Hepatocyte (in vitro differentiated cells): Measurements from ENCODE around the gene VAPB. TPM values are rescaled to one million over a fixed set of nuclear protein-coding genes. Genes with fewer than 3 reads are reported as not detected.

Source experiments
- DNase-seq: peaks from one replicate; pipeline ENCODE4 v3.0.0-alpha.2; 2016; ENCODE audit warnings: low spot score
- H2AFZ ChIP-seq: fragments of 200-600 bp; sonication (generic); 2 replicates; pipeline ENCODE4 v1.6.0; 2016; ENCODE audit warnings: antibody characterized with exemption, mild to moderate bottlenecking
- H3K27ac ChIP-seq: fragments of 200-600 bp; sonication (generic); 2 replicates; pipeline ENCODE4 v1.5.1; 2016; ENCODE audit warnings: mild to moderate bottlenecking
- H3K27me3 ChIP-seq: fragments of 200-600 bp; sonication (generic); 2 replicates; pipeline ENCODE4 v1.6.1; 2016
- H3K36me3 ChIP-seq: fragments of 200-600 bp; sonication (generic); replicated peaks from 2 replicates; pipeline ENCODE4 v1.5.1; 2016; ENCODE audit warnings: low read depth; ENCODE audit not compliant: insufficient read depth
- H3K4me1 ChIP-seq: fragments of 200-600 bp; sonication (generic); 2 replicates; pipeline ENCODE4 v1.5.1; 2016; ENCODE audit warnings: mild to moderate bottlenecking, moderate library complexity; ENCODE audit not compliant: insufficient read depth
- H3K4me2 ChIP-seq: fragments of 200-600 bp; sonication (generic); 2 replicates; pipeline ENCODE4 v1.6.0; 2016
- H3K4me3 ChIP-seq: fragments of 200-600 bp; sonication (generic); 2 replicates; pipeline ENCODE4 v1.5.1; 2016; ENCODE audit warnings: mild to moderate bottlenecking
- H3K79me2 ChIP-seq: fragments of 200-600 bp; sonication (generic); 2 replicates; pipeline ENCODE4 v1.6.0; 2017; ENCODE audit warnings: mild to moderate bottlenecking
- H3K9me2 ChIP-seq: fragments of 200-600 bp; sonication (generic); replicated peaks from 2 replicates; pipeline ENCODE4 v1.6.0; 2017; ENCODE audit warnings: mild to moderate bottlenecking; ENCODE audit not compliant: insufficient read depth
- H3K9me3 ChIP-seq: fragments of 200-600 bp; sonication (generic); 2 replicates; pipeline ENCODE4 v1.5.1; 2016; ENCODE audit warnings: low read depth, mild to moderate bottlenecking
- H4K20me1 ChIP-seq: fragments of 200-600 bp; sonication (generic); 2 replicates; pipeline ENCODE4 v1.6.0; 2016; ENCODE audit warnings: mild to moderate bottlenecking; ENCODE audit not compliant: insufficient read depth, poor library complexity, severe bottlenecking
- EZH2 ChIP-seq: fragments of 200-600 bp; sonication (generic); IDR thresholded peaks from 2 replicates; pipeline ENCODE4 v1.6.1; 2016; ENCODE audit warnings: antibody characterized with exemption, mild to moderate bottlenecking, borderline replicate concordance
- EZH2phosphoT487 ChIP-seq: fragments of 200-600 bp; sonication (generic); IDR thresholded peaks from one replicate; pipeline ENCODE4 v1.6.1; 2018; ENCODE audit warnings: antibody characterized with exemption, mild to moderate bottlenecking, low read depth, moderate library complexity; ENCODE audit not compliant: unreplicated experiment, severe bottlenecking
- WGBS: methylation state at CpG from one replicate; pipeline ENCODE4 v1.1.6; 2016; ENCODE audit warnings: low lambda C conversion rate; ENCODE audit errors: missing lambda C conversion rate; 5-methylcytosine and 5-hydroxymethylcytosine counted together
- polyA plus RNA-seq: library from polyadenylated mRNA; unstranded; fragments of >200 nt; fragmentation: Nextera tagmentation; extraction: Ambion mirVana; gene quantifications from 2 replicates; pipeline ENCODE4 v1.2.1, GENCODE V29; 2016
- total RNA-seq: library from RNA; depleted of rRNA; stranded (reverse); fragments of >200 nt; gene quantifications from 2 replicates; pipeline ENCODE4 v1.2.3, GENCODE V29; 2014
- TF ChIP-seq, protein P1 (sequence below): fragments of 200-600 bp; sonication (generic); IDR thresholded peaks from 2 replicates; pipeline ENCODE4 v1.5.1; 2016; ENCODE audit warnings: antibody characterized with exemption, mild to moderate bottlenecking; ENCODE audit not compliant: poor library complexity

VAPB gene
- total and polyA plus RNA-seq, 2 experiments from 2014 or later, result 32.1 to 49.6 TPM

DNA sequence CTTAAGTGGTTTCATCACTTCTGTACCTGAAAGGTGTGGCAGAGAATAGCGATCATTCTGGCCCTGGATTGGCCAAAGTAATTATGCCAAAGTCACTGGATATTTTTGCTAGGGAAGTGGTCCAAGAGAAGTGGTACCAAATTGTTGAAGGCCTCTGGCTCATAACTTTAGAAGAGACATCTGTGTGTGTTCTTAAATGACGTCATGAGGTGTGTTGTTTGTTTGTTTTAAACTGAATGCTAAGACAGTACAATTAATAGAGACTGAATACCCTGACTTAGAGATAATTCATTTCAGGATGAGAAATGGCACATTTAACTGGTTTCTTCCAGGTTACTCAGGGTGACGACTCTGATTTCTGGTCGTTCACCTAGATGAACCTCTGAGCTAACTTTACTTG is 3.3 kb downstream of the VAPB start:
- H3K4me3 ChIP-seq, result no peak overlapping the region
- no peak overlapping the region for H3K27ac ChIP-seq
- H3K79me2 ChIP-seq, result peaks cover 82% of the 10 kb centered on the region
- no peak overlapping the region for H3K4me2 ChIP-seq
- H3K4me1 ChIP-seq, result peaks cover 13% of the 10 kb centered on the region
- peaks cover 56% of the 10 kb centered on the region for H4K20me1 ChIP-seq
- H3K9me3 ChIP-seq, result no peaks in the 10 kb centered on the region
- DNase-seq, result no peak
- 90% methylated on average over 4 of the region's 4 CpGs for WGBS
- no peaks in the 10 kb centered on the region for H3K9me2 ChIP-seq
- H3K27me3 ChIP-seq, result no peaks in the 10 kb centered on the region
- H3K36me3 ChIP-seq, result no peaks in the 10 kb centered on the region
- H2AFZ ChIP-seq, result no peak overlapping the region
- no peak for TF ChIP-seq EZH2phosphoT487

GRCh38 chr20:58393299-58393698 is 4.3 kb downstream of the VAPB start:
- 87% methylated on average over 3 of the region's 3 CpGs for WGBS

GRCh38 chr20:58394801-58395200 is 5.8 kb downstream of the VAPB start:
- Histone ChIP-seq H4K20me1 (peaks cover 76% of the 10 kb centered on the region), H3K4me1 (peaks cover 11% of the 10 kb centered on the region), H3K9me2 (no peaks in the 10 kb centered on the region), H3K36me3 (no peaks in the 10 kb centered on the region), H3K27me3 (no peaks in the 10 kb centered on the region), H3K27ac (no peak overlapping the region), H3K79me2 (peaks cover 100% of the 10 kb centered on the region), H3K4me3 (no peak overlapping the region), H3K9me3 (no peaks in the 10 kb centered on the region), H2AFZ (no peak overlapping the region), H3K4me2 (no peak overlapping the region)
- WGBS, result 90% methylated on average over 4 of the region's 4 CpGs
- no peak for DNase-seq
- TF ChIP-seq EZH2, result no peak
- TF ChIP-seq, protein P1, sequence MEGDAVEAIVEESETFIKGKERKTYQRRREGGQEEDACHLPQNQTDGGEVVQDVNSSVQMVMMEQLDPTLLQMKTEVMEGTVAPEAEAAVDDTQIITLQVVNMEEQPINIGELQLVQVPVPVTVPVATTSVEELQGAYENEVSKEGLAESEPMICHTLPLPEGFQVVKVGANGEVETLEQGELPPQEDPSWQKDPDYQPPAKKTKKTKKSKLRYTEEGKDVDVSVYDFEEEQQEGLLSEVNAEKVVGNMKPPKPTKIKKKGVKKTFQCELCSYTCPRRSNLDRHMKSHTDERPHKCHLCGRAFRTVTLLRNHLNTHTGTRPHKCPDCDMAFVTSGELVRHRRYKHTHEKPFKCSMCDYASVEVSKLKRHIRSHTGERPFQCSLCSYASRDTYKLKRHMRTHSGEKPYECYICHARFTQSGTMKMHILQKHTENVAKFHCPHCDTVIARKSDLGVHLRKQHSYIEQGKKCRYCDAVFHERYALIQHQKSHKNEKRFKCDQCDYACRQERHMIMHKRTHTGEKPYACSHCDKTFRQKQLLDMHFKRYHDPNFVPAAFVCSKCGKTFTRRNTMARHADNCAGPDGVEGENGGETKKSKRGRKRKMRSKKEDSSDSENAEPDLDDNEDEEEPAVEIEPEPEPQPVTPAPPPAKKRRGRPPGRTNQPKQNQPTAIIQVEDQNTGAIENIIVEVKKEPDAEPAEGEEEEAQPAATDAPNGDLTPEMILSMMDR, result no peak
- no peak for TF ChIP-seq EZH2phosphoT487

More at GRCh38 chr20:58393299-58393698, 4.3 kb downstream of the VAPB start:
- Histone ChIP-seq H3K36me3 (no peaks in the 10 kb centered on the region), H4K20me1 (peaks cover 62% of the 10 kb centered on the region), H3K9me2 (no peaks in the 10 kb centered on the region), H3K27ac (no peak overlapping the region), H2AFZ (no peak overlapping the region), H3K4me2 (no peak overlapping the region), H3K4me1 (peaks cover 13% of the 10 kb centered on the region), H3K4me3 (no peak overlapping the region), H3K79me2 (peaks cover 92% of the 10 kb centered on the region), H3K9me3 (no peaks in the 10 kb centered on the region), H3K27me3 (no peaks in the 10 kb centered on the region)
- TF ChIP-seq EZH2 (no peak), EZH2phosphoT487 (no peak)
- TF ChIP-seq, protein P1, result no peak
- DNase-seq, result no peak

GRCh38 chr20:58395604-58396003 is 6.6 kb downstream of the VAPB start:
- no peaks in the 10 kb centered on the region for H3K9me2 ChIP-seq
- H3K36me3 ChIP-seq, result no peaks in the 10 kb centered on the region
- peaks cover 3% of the 10 kb centered on the region for H3K4me1 ChIP-seq
- H2AFZ ChIP-seq, result no peak overlapping the region
- H3K79me2 ChIP-seq, result peaks cover 100% of the 10 kb centered on the region
- no peak for DNase-seq
- 88% methylated on average over 3 of the region's 3 CpGs for WGBS
- peaks cover 84% of the 10 kb centered on the region for H4K20me1 ChIP-seq
- no peaks in the 10 kb centered on the region for H3K9me3 ChIP-seq
- TF ChIP-seq EZH2phosphoT487, result no peak
- no peak for TF ChIP-seq EZH2
- TF ChIP-seq, protein P1, result no peak
- H3K27ac ChIP-seq, result no peak overlapping the region
- no peak overlapping the region for H3K4me2 ChIP-seq
- no peaks in the 10 kb centered on the region for H3K27me3 ChIP-seq
- no peak overlapping the region for H3K4me3 ChIP-seq
